NCI-H2196 treated with DMSO at 0.1 percent for 48 hours (cell line): ENCODE results near the gene HLCS.

Source experiments
- DNase-seq: peaks from one replicate; lab custom pipeline; 2025; ENCODE audit not compliant: unreplicated experiment; lab: John Stamatoyannopoulos, UW

The HLCS gene

DNA sequence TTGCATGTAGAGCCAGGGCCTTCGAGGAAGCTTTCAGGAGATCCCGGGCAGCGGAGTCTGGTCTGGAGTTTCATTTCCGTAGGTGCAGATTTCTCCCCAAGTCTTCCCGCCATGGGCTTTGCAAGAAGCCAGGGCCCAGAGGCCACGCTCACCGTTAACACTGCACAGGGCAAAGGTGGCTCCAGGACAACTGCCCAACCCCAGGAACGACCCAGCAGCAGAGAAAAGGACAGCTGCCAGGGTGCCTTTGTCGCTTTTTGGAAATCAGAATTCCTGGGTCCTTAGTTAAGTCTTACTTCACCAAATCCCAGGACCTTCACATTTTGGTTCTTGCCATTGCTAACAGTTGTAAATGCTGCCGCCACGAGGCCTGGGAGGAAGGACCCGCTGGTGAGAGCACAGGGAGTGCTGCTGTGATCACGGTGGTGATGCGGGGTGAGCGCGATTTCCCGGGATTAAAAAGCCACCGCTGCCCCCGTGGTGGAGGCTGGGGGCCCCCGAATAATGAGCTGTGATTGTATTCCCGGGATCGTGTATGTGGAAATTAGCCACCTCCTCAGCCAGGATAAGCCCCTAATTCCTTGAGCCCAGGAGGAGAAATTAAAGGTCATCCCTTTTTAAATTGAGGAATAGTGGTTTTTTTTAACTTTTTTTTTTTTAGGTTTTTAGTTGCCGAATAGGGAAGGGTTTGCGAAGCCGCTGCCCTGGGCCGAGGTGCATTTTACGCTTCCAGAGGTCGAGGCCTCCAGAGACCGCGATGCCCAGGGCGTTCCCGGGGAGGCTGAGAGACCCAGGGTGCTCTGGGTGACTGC, 259.3 kb downstream of the HLCS start:
- DNase-seq, result no peak

DNA sequence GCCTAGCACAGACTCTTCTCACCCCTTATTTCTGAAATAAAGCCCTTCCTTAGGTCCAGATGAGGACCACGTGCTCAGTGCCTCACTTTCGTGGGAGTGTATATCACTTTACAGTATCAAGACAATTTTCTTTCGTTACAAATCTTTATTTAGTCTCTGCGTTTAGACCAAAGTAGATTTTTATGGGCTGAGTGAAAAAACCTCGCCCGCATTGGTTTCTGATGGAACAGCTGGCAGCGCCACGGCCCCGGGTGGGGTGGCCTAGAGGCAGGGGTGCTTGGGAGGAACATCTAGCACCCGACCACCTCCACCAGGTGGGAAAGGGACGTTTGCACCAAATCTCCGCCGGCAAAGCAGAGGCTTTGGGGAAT, 260.0 kb downstream of the HLCS start:
- DNase-seq, result no peak

DNA sequence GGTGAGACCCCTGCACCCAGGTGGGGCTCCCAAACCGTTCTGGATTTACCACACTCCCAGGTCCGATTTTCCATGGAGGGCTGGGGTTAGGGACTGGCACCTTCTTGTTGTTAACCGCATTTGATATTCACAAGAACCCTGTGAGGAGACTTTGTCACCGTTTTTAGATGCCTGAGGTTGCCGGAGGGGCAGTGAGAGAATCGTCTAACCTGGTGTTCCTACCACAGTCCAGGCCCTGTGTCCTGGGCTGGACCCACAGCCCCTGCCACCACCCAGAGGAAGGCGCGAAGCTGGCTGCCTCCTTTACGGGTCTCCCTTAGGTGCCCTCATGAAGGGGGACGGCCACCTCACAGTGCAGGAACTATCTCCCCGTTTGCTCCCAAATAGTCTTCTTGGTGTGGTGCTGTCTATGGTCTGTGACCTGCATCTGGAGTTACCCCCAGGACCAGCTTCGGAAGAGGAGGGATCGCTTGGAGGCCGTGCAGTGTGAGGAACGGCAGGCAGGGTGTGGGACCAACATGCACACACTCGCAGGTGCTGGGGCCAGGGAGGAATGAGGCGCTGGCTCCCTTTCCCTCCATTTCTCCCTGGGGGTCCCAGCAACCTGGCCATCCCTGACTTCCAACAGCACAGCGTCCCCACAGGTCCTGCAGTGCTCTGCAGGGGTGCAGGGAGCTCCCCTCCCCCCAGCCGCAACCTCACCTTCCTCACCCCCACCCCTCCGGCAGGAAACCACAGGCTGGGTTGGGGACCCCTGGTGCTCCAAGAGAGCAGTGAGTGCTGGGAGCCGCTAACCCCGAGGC, 260.6 kb downstream of the HLCS start:
- DNase-seq, result no peak

DNA sequence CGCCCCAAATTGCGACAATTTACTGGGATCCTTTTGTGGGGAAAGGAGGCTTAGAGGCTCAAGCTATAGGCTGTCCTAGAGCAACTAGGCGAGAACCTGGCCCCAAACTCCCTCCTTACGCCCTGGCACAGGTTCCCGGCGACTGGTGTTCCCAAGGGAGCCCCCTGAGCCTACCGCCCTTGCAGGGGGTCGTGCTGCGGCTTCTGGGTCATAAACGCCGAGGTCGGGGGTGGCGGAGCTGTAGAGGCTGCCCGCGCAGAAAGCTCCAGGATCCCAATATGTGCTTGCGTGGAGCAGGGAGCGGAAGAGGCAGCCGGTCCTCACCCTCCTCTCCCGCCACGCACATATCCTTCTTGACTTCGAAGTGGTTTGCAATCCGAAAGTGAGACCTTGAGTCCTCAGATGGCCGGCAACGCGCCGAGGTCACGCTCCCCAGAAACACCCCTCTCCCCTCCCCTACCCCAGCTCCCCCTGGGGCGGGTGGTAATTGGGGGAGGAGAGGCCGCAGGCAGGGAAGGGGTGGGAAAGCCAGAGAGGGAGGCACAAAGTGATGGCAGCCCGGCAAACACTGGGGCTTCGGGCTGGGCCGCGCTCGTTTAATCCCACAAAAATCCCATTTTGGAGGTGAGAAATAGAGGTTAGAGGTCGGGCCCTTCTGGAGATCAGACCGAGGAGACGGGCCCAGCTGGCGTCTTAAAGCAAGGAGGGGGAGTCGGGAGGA, 261.4 kb downstream of the HLCS start:
- no peak for DNase-seq

DNA sequence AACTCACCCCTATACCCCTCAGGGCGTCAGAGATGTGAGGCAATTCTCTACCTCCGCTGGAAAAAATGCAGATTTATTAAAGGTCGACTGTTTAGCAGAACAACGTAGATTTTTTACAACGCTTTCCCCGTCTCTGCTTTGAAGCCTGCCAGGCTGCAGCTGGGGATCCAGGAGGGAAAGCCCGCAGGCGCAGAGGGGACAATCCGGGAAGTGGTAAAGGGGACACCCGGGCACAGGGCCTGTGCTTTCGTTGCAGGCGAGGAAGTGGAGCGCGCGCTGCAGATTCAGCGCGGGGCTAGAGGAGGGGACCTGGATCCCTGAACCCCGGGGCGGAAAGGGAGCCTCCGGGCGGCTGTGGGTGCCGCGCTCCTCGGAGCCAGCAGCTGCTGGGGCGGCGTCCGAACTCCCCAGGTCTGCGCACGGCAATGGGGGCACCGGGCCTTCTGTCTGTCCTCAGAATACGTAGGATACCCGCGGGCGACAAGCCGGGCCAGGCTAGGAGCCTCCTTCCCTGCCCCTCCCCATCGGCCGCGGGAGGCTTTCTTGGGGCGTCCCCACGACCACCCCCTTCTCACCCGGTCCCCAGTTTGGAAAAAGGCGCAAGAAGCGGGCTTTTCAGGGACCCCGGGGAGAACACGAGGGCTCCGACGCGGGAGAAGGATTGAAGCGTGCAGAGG, 262.1 kb downstream of the HLCS start:
- no peak for DNase-seq

DNA sequence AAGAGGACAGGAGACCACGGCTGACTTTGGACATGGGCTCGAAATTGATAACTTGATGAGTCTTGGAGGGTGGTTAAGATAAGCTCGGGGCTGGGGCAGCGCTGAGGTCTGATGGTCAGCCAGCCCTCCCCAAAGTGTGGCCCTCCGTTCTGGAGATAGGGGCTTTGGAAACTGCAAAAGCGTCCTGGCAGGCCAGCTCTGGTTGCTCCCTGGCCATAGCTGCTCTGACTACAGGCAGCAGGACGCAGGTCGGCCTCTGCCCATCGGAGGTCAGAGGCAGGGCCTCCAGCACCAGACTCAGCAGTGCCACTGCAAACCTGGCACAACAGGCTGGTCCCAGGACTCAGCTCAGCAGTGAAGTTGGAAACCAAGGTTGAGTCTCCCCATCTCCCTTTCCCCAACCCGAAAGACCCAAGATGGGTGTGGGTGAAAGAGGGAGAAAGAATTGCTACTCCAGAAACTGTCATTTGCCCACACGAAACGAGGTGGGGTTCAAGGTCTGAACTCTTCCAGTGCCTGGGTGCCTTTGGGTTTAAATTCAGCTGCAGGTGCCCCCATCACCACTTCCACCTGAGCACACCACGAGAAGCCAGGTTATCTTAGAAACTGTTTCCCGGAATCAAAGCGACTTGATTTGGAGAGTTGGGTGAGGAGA, 262.7 kb downstream of the HLCS start:
- DNase-seq, result no peak

DNA sequence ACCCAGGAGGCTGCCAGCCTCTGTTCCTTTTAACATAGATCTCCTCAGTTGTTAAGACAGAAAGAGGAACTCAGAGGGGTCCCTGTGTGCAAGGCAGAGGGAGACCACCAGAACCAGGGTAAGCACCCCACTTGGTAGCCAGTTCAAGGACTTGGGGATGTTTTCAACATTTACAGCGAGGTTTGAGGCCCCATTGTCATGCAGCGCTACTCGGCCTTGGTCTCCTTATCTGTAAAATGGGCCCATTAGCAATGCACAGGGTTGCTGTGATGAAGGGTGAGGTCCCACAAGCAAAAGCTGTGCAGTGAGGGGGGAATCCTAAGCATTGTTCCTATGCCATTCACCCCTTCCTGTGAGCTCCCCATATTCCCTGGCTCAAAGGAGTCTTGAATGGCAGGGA, 263.3 kb downstream of the HLCS start:
- no peak for DNase-seq

DNA sequence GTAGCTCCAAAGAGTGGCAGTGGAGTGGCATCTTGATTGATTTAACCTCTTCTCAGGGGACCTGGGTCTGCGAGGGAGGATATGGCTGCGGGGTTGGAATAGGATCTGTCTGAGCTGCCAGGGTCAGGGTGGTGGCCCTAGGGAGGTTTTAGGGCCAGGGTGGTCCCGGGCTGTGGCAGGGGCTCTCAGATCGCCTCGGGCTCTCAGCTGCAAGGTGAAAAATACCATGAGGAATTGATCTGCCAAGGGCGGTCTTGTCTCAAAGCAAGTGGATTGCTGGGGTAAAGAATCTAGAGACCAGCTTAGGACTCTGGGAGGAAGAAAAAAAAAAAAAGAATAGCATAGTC, 263.9 kb downstream of the HLCS start:
- no peak for DNase-seq

DNA sequence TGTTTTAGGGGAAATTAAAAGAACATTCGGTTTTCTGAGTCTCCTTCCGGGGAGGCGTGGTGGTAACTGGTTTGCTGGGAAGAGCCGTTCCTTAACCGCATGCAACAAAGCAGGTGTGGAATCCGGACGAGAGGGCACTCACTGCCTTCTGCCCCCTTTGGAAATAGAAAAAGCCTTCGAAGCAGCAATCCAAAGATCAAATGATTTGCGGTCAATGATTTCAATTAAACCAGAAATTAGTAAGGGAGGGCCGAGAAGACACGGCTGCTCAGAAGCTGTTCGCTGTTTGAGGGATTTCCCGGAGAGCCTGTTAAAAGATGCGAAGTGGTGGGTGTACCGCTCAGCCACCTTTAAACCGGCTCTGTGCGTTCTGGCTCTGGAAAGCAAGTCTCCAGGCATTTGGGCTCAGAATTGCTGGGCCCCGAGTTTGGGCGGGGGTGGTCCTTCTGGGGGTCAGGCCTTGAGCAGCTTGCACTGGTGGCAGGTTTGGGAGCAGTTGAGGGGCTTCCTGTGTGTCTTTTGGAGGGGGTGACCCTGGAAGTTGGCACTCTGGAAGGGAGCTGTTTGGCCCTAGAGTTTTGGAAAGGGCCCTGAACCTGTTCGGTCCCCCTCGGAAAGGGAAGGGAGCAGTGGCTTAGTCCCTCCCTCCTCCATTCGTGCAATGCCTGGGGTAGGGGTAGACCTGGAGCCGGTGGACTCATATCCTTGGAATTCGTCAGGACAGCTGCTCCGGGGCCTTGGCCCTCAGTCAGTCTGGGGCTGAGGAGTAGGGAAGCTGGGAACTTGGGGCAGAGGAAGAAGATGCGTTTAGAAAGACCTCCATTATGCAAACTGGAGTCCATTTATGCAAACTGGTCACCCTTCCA, 264.5 kb downstream of the HLCS start:
- no peak for DNase-seq

DNA sequence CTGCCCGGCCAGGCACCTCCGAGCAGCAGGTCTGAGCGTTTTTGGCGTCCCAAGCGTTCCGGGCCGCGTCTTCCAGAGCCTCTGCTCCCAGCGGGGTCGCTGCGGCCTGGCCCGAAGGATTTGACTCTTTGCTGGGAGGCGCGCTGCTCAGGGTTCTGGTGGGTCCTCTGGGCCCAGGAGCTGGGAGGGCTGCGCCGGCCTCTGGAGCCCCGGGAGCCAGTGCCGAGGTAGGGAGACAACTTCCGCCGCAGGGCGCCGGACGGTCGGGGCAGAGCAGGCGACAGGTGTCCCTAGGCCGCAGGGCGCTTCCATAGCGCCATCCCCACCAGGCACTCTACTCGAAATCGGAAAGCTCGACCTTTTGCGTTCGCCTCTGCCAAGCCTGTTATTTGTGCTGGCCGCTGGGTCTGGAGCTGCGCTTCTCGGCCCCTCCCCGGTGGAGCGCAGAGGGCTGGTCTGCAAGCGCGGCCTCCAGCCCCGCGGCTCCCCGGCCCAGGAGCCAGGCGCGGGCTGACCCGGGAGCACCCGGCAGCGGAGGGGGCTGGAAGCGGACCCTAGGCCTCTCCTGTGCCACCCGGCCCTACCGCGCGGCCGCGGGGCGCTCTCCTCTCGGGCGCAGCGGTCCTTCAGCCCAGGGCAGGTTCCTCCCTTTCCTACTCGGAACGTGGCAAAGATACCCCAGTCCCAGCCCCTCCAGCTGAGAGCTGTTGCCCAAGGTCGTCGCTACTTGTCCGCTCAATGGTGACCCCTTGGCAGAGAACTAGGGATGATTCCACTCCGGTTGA, 265.3 kb downstream of the HLCS start:
- DNase-seq, result no peak
